ENCODE results near the gene ZNF214. TPM values are rescaled to one million over a fixed set of nuclear protein-coding genes. Genes with fewer than 3 reads are reported as not detected.
A peak's percentile ranks its signal among the peaks of the same experiment; 100 is the strongest.

The ZNF214 gene
- total RNA-seq, result 1 to 10 TPM; 4.8 to 7.2 (median 5.9) TPM

DNA sequence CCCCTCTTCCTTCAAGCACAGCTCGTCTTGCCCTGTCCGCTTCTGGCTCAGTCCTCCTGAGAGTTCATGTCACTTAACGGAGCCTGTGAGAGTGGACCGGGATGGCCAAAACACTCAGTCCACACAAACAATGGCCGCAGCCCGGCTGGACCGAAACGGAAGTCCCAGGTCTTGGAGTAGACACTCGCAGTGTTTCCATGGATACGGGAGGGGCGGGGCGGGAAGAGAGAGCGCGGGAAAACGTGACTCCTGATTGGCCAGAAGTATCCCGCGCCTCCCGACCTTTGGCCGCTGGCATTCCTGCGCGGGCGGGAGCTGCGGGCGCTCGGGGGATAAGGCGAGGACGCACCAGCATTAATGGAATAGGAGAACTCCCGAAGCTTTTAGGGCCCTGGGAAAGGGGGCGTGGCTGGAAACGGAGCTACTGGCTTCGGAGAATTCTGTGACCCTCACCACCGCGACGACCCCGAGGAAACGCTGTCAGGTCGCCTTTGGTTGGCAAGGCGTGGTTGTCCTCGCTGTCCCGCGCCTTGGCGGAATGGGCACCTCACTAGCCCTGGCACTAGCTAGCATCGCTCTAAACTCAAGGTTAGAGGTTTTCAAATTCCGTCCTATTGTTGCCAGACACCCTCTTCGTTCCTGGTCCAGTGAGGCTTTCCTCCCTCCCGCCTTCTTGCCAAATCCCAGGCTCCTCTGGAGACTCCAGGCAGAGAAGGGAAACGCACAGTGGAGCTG lies at the start of gene ZNF214, which contains the start of gene NLRP14:
TSS of gene ZNF214 (minus strand) at position 164 of the 735 bp plus-strand sequence. CDS start 17,511 bp downstream, outside the sequence.
TSS of gene NLRP14 (plus strand) at position 297 of the 735 bp plus-strand sequence. CDS start 18,108 bp downstream, outside the sequence.
- no peaks in the 10 kb centered on the region for H3K9me3 ChIP-seq
- WGBS, 2 donors, result 1 to 2% methylated on average over 34 to 47 of the region's 47 CpGs

DNA sequence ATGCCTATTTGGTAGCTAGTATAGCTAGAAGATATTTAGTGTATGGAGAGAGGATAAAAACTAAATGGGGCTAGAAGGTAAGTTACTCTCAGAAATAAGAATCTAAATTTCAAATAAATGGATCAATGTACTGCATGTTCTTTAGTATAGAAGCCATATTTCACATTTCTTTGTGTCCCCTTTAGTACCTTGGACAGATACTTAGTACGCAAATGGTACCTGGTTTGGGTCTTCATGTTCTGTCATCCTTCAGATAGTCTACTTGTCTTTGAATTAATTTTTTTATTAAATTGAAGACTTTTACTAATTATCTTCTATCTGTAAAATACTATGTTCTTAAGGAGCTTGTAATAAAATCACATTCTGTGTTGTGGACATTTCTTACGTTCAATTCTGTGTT lies 42.4 kb upstream of the ZNF214 start:
- no peak for DNase-seq (ENCODE audit: low spot score in 2 of 2)
- Histone ChIP-seq H3K27ac (no peak overlapping the region), H3K36me3 (no peaks in the 10 kb centered on the region), H3K4me3 (no peak overlapping the region), H3K4me1 (no peaks in the 10 kb centered on the region), H3K9me3 (no peaks in the 10 kb centered on the region), H3K27me3 (no peaks in the 10 kb centered on the region)
- WGBS, 2 donors, result 83 to 87% methylated on average over 2 of the region's 2 CpGs
- TF ChIP-seq POLR2A (IDR thresholded peaks at IDR 0.05) (no peak), EP300 (IDR thresholded peaks at IDR 0.05) (no peak)
- TF ChIP-seq, protein P1, sequence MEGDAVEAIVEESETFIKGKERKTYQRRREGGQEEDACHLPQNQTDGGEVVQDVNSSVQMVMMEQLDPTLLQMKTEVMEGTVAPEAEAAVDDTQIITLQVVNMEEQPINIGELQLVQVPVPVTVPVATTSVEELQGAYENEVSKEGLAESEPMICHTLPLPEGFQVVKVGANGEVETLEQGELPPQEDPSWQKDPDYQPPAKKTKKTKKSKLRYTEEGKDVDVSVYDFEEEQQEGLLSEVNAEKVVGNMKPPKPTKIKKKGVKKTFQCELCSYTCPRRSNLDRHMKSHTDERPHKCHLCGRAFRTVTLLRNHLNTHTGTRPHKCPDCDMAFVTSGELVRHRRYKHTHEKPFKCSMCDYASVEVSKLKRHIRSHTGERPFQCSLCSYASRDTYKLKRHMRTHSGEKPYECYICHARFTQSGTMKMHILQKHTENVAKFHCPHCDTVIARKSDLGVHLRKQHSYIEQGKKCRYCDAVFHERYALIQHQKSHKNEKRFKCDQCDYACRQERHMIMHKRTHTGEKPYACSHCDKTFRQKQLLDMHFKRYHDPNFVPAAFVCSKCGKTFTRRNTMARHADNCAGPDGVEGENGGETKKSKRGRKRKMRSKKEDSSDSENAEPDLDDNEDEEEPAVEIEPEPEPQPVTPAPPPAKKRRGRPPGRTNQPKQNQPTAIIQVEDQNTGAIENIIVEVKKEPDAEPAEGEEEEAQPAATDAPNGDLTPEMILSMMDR (IDR thresholded peaks at IDR 0.05), result no peak

More for the DNA sequence above, at the start of gene ZNF214, which contains the start of gene NLRP14:
- Histone ChIP-seq H3K27me3 (no peaks in the 10 kb centered on the region), H3K4me3 (peak within 1 kb of the TSS; percentile 40 to 78 (median 61)), H3K4me1 (peaks cover 0 to 20% (median 11%) of the 10 kb centered on the region in 4 donors), H3K36me3 (no peaks in the 10 kb centered on the region), H3K27ac (peak within 1 kb of the TSS; percentile 32 to 89 (median 82))
- peak; percentile 10 to 66 for TF ChIP-seq EP300 (IDR thresholded peaks at IDR 0.05)
- TF ChIP-seq, protein P1 (IDR thresholded peaks at IDR 0.05), result no peak
- no peak for TF ChIP-seq POLR2A (IDR thresholded peaks at IDR 0.05)
- DNase-seq (ENCODE audit: low spot score in 2 of 2), result peak; percentile 95

DNA sequence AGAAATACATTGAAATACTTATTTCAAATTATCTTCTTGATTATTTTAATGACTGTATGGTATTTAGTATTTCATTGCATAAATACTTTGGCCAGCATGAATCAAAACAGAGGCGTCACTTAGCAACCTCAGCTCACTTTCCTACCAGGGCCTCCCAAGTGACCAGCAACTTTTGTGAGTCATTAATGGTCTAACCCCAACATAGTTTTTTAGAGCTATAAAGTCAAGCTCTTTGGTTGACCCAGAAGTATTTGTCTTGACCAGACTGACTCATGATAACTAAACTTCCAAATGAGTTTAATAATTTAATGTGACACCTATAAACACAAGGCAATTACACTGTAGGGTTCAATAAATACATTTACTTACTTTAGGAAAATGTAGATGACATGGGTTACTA lies 40.7 kb upstream of the ZNF214 start:
- no peak overlapping the region for H3K4me3 ChIP-seq
- no peaks in the 10 kb centered on the region for H3K36me3 ChIP-seq
- WGBS, 2 donors, result 57 to 68% methylated on average over 1 of the region's 1 CpG
- no peaks in the 10 kb centered on the region for H3K27me3 ChIP-seq
- DNase-seq (ENCODE audit: low spot score in 2 of 2), result no peak
- TF ChIP-seq EP300 (IDR thresholded peaks at IDR 0.05) (no peak), POLR2A (IDR thresholded peaks at IDR 0.05) (no peak)
- TF ChIP-seq, protein P1 (IDR thresholded peaks at IDR 0.05), result no peak
- H3K4me1 ChIP-seq, result no peaks in the 10 kb centered on the region
- no peak overlapping the region for H3K27ac ChIP-seq
- no peaks in the 10 kb centered on the region for H3K9me3 ChIP-seq

DNA sequence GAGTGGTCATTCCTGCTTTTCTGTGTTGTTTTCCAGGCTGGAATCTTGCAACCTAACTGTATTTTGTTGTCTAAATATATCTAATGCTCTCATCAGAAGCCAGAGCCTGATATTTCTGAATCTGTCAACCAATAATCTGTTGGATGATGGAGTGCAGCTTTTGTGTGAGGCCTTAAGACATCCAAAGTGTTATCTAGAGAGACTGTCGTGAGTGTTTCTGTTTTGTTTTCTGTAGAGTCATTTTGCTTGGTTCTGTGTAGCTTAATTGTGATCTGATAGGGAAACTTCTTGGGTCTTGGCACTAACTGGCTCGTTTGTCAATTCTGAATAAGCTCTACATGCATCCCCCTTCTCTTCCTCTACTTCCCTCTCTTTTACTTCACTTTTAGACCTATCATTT lies 37.5 kb upstream of the ZNF214 start:
- H3K4me1 ChIP-seq, result no peaks in the 10 kb centered on the region
- no peaks in the 10 kb centered on the region for H3K36me3 ChIP-seq
- no peak for TF ChIP-seq EP300 (IDR thresholded peaks at IDR 0.05)
- TF ChIP-seq, protein P1 (IDR thresholded peaks at IDR 0.05), result no peak
- TF ChIP-seq POLR2A (IDR thresholded peaks at IDR 0.05), result no peak
- DNase-seq (ENCODE audit: low spot score in 2 of 2), result no peak
- no peaks in the 10 kb centered on the region for H3K9me3 ChIP-seq
- H3K4me3 ChIP-seq, result no peak overlapping the region
- no peak overlapping the region for H3K27ac ChIP-seq
- no peaks in the 10 kb centered on the region for H3K27me3 ChIP-seq
- WGBS, 2 donors, result 37 to 38% methylated on average over 2 of the region's 2 CpGs

DNA sequence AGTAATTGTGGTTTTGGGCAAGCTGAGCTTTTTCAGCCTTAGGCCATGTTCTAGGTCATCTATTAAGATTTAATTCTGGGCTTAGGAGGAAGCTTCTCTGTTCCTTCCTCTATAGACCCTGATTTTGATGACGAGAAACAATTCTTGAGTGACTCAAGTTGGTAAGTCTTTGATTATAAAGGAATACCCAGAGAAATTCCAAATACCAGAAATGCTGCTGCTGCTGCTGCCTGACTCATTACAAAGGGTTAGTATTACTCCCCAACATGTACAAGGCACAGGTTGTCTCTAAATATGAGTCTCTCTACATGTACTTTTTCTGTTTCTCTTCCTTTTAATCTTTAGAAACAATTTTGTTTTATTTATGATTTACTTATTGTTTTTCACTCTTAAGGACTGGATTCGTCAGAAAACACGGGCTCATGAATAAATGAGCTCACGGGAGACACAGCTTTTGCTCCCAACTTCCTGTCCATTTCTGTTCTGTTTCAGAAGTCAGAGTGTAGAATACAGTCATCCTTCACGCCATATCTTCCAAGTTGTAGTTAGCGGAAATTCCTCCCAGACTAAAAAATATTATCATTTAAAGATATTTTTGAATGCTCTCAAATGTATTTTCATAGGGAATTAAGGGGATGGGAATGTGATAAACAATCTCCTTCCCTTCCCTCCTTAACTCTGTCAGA lies 36.8 kb upstream of the ZNF214 start:
- Histone ChIP-seq H3K27ac (no peak overlapping the region), H3K4me1 (no peaks in the 10 kb centered on the region), H3K36me3 (no peaks in the 10 kb centered on the region), H3K4me3 (no peak overlapping the region), H3K27me3 (no peaks in the 10 kb centered on the region), H3K9me3 (no peaks in the 10 kb centered on the region)
- 48 to 55% methylated on average over 6 of the region's 6 CpGs for WGBS, 2 donors
- no peak for TF ChIP-seq POLR2A (IDR thresholded peaks at IDR 0.05)
- no peak for TF ChIP-seq EP300 (IDR thresholded peaks at IDR 0.05)
- TF ChIP-seq, protein P1 (IDR thresholded peaks at IDR 0.05), result no peak
- no peak for DNase-seq (ENCODE audit: low spot score in 2 of 2)

Data from tibial nerve (tissue), 4 donors.